ENCODE results near the gene HS3ST5.

DNA sequence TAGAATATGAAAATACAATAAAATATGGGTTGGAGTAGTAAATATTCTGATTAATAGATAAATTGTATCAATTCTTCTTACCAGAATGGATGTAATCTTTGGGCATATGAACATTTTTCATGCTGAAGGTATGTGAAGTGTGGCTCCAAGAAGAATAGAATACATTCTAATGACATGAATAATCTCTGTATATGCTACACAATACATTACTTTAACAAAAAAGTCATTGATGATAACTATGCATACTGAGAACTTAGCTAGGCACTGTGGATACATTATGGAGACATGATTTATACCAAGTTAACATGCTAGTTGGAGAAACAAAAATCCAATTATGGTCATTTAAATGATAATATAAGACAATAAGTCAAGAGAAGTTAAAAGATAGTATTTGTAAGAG, 309.2 kb downstream of the HS3ST5 start:
- TF ChIP-seq, protein P1, sequence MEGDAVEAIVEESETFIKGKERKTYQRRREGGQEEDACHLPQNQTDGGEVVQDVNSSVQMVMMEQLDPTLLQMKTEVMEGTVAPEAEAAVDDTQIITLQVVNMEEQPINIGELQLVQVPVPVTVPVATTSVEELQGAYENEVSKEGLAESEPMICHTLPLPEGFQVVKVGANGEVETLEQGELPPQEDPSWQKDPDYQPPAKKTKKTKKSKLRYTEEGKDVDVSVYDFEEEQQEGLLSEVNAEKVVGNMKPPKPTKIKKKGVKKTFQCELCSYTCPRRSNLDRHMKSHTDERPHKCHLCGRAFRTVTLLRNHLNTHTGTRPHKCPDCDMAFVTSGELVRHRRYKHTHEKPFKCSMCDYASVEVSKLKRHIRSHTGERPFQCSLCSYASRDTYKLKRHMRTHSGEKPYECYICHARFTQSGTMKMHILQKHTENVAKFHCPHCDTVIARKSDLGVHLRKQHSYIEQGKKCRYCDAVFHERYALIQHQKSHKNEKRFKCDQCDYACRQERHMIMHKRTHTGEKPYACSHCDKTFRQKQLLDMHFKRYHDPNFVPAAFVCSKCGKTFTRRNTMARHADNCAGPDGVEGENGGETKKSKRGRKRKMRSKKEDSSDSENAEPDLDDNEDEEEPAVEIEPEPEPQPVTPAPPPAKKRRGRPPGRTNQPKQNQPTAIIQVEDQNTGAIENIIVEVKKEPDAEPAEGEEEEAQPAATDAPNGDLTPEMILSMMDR (IDR thresholded peaks at IDR 0.05): no peak
- no peak for TF ChIP-seq POLR2A (IDR thresholded peaks at IDR 0.05)
- no peak for TF ChIP-seq EP300 (IDR thresholded peaks at IDR 0.05)
